ENCODE results near the gene ERBIN.
"Not testable (repeated sequence)": the region's sequence is repeated elsewhere in the genome, so short reads cannot be mapped to it uniquely, and the experiment has no call there.

The ERBIN gene

GRCh38 chr5:65886387-65886786 is 40.0 kb upstream of the ERBIN start:
- no peak overlapping the region for H3K4me3 ChIP-seq (replicated peaks; ENCODE audit: low read depth, low read length)
- TF ChIP-seq CTCF (IDR thresholded peaks at IDR 0.05; ENCODE audit: low read depth, low read length, missing control alignments), result no peak
- DNase-seq (ENCODE audit: extremely low read depth, low read depth), result no peak

GRCh38 chr5:65892024-65892423 is 34.4 kb upstream of the ERBIN start:
- H3K4me3 ChIP-seq (replicated peaks; ENCODE audit: low read depth, low read length); DNase-seq (ENCODE audit: extremely low read depth, low read depth): not testable (repeated sequence)

GRCh38 chr5:65892801-65893200 is 33.6 kb upstream of the ERBIN start:
- no peak overlapping the region for H3K4me3 ChIP-seq (replicated peaks; ENCODE audit: low read depth, low read length)
- no peak for TF ChIP-seq CTCF (IDR thresholded peaks at IDR 0.05; ENCODE audit: low read depth, low read length, missing control alignments)
- DNase-seq (ENCODE audit: extremely low read depth, low read depth), result no peak

- H3K4me3 ChIP-seq (replicated peaks; ENCODE audit: low read depth, low read length), result no peak overlapping the region
- TF ChIP-seq CTCF (IDR thresholded peaks at IDR 0.05; ENCODE audit: low read depth, low read length, missing control alignments), result no peak
- no peak for DNase-seq (ENCODE audit: extremely low read depth, low read depth)
Measured at GRCh38 chr5:65893749-65894430, 32.5 kb upstream of the ERBIN start.

- TF ChIP-seq CTCF (IDR thresholded peaks at IDR 0.05; ENCODE audit: low read depth, low read length, missing control alignments), result no peak
- no peak for DNase-seq (ENCODE audit: extremely low read depth, low read depth)
- no peak overlapping the region for H3K4me3 ChIP-seq (replicated peaks; ENCODE audit: low read depth, low read length)
Measured at GRCh38 chr5:65895891-65896290, 30.5 kb upstream of the ERBIN start.

- no peak for TF ChIP-seq CTCF (IDR thresholded peaks at IDR 0.05; ENCODE audit: low read depth, low read length, missing control alignments)
- H3K4me3 ChIP-seq (replicated peaks; ENCODE audit: low read depth, low read length), result no peak overlapping the region
- DNase-seq (ENCODE audit: extremely low read depth, low read depth), result no peak
Measured at GRCh38 chr5:65900746-65901145, 25.6 kb upstream of the ERBIN start.

GRCh38 chr5:65902104-65902503 is 24.3 kb upstream of the ERBIN start:
- no peak overlapping the region for H3K4me3 ChIP-seq (replicated peaks; ENCODE audit: low read depth, low read length)
- no peak for DNase-seq (ENCODE audit: extremely low read depth, low read depth)
- no peak for TF ChIP-seq CTCF (IDR thresholded peaks at IDR 0.05; ENCODE audit: low read depth, low read length, missing control alignments)

Data from HFF-Myc (cell line).